ENCODE measurements around the gene CACNA1C. TPM values are rescaled to one million over a fixed set of nuclear protein-coding genes. Genes with fewer than 3 reads are reported as not detected.

CACNA1C gene
- total and polyA plus RNA-seq, 10 of the 15 experiments (the other 5 are each of a cell fraction or from before 2014, with no cell fraction given) = under 0.01 to 0.15 (median 0.09) TPM; not detected in 5

GRCh38 chr12:2640709-2641108 is 587.9 kb downstream of the CACNA1C start:
- peaks cover 0 to 17% of the 10 kb centered on the region in 2 experiments for H3K27me3 ChIP-seq (replicated peaks in 1 of 2; ENCODE audit: control insufficient read depth in 2 of 2, insufficient read depth in 2 of 2, low read length in 1 of 2)
- no peaks in the 10 kb centered on the region for H3K79me2 ChIP-seq (ENCODE audit: control insufficient read depth, insufficient read depth, low read length)
- BruUV-seq (replicated peaks) = no TSS peak
- 1% methylated on average over 6 of the region's 6 CpGs for WGBS (ENCODE audit: insufficient coverage, insufficient replicate concordance, low lambda C conversion rate, missing lambda C conversion rate)
- H3K4me2 ChIP-seq (ENCODE audit: control insufficient read depth, insufficient read depth) = no peak overlapping the region
- H4K20me1 ChIP-seq (ENCODE audit: control insufficient read depth, insufficient read depth) = no peaks in the 10 kb centered on the region
- no peaks in the 10 kb centered on the region for H3K9me3 ChIP-seq (replicated peaks; ENCODE audit: control insufficient read depth, insufficient read depth, low read length)
- H2AFZ ChIP-seq (ENCODE audit: control insufficient read depth, low read depth, low read length) = no peak overlapping the region
- H3K4me3 ChIP-seq = no peak overlapping the region
- ChIA-PET RAD21 (ENCODE audit: unreplicated experiment) (no interaction called here), POLR2A (no interaction called here), CTCF (interaction anchor here (0.9 to 1.0 kb wide), 2 partner anchors 39 to 173 kb away, joined by 3 to 4 read pairs; no protein-coding TSS in a partner anchor), SMC1A (ENCODE audit: uncharacterized antibody, unreplicated experiment) (no interaction called here)
- no peak overlapping the region for H3K27ac ChIP-seq (ENCODE audit: control insufficient read depth, insufficient read depth)
- no peak overlapping the region for H3K9ac ChIP-seq (ENCODE audit: control insufficient read depth, insufficient read depth, low read length)
- H3K4me1 ChIP-seq (ENCODE audit: control insufficient read depth, insufficient read depth, low read length) = no peaks in the 10 kb centered on the region
- FAIRE-seq = no peak
- in situ Hi-C loops (cut with MboI) = no loop called here
- DNase-seq (ENCODE audit: low read depth, low spot score) = no peak
- ATAC-seq = no peak
- no peaks in the 10 kb centered on the region for H3K36me3 ChIP-seq (ENCODE audit: control insufficient read depth in 2 of 2, insufficient read depth in 2 of 2, low read length in 1 of 2)
- intact Hi-C loops (cut with micrococcal nuclease; ENCODE audit: unreplicated experiment) = no loop called here
- TF ChIP-seq LARP7 (IDR thresholded peaks at IDR 0.05) (no peak), CBX3 (IDR thresholded peaks at IDR 0.05; ENCODE audit: borderline replicate concordance, low read depth) (no peak), FOS (IDR thresholded peaks at IDR 0.05; ENCODE audit: borderline replicate concordance, extremely low read depth, insufficient read length) (no peak), SIX5 (IDR thresholded peaks at IDR 0.05; ENCODE audit: low read depth, low read length, severe bottlenecking) (no peak), MEF2B (IDR thresholded peaks at IDR 0.05; ENCODE audit: partially characterized antibody, poor library complexity, severe bottlenecking) (no peak), ZBTB11 (CRISPR knock-in tag; IDR thresholded peaks at IDR 0.05) (no peak), MAX (IDR thresholded peaks at IDR 0.05; ENCODE audit: low read depth, low read length) (no peak), ZBTB4 (CRISPR knock-in tag; IDR thresholded peaks at IDR 0.05) (no peak), BHLHE40 (IDR thresholded peaks at IDR 0.05; ENCODE audit: borderline replicate concordance in 1 of 2, low read depth in 2 of 2, low read length in 1 of 2) (no peak), E4F1 (IDR thresholded peaks at IDR 0.05; ENCODE audit: borderline replicate concordance, partially characterized antibody) (no peak), EZH2 (IDR thresholded peaks at IDR 0.05; ENCODE audit: borderline replicate concordance, control insufficient read depth, low read depth, low read length) (no peak), HDAC6 (IDR thresholded peaks at IDR 0.05; ENCODE audit: unreplicated experiment) (no peak), TBL1XR1 (IDR thresholded peaks at IDR 0.05; ENCODE audit: low read depth, low read length) (no peak)

Data from GM12878 (cell line).